ENCODE results near the gene SRI. TPM values are rescaled to one million over a fixed set of nuclear protein-coding genes. Genes with fewer than 3 reads are reported as not detected.
"Not testable (repeated sequence)": the region's sequence is repeated elsewhere in the genome, so short reads cannot be mapped to it uniquely, and the experiment has no call there.

The SRI gene
- total RNA-seq, 1 donor from 2014 or later, result 158 TPM

- no peak for DNase-seq (ENCODE audit: low spot score)
These were observed 43.6 kb downstream of the SRI start for GRCh38 chr7:88176190-88176589.

- no peak for DNase-seq (ENCODE audit: low spot score)
These were observed 47.0 kb downstream of the SRI start for GRCh38 chr7:88172842-88173241.

GRCh38 chr7:88169717-88170320 lies 50.0 kb downstream of the SRI start:
- no peak for DNase-seq (ENCODE audit: low spot score)

- no peak for DNase-seq (ENCODE audit: low spot score)
These were observed 52.1 kb downstream of the SRI start for GRCh38 chr7:88167721-88168120.

GRCh38 chr7:88167223-88167622 lies 52.6 kb downstream of the SRI start:
- DNase-seq (ENCODE audit: low spot score), result no peak

- no peak for DNase-seq (ENCODE audit: low spot score)
These were observed 54.1 kb downstream of the SRI start for GRCh38 chr7:88165697-88166096.

- not testable (repeated sequence) for DNase-seq (ENCODE audit: low spot score)
These were observed 60.1 kb downstream of the SRI start for GRCh38 chr7:88159741-88160140.

GRCh38 chr7:88156356-88156755 lies 63.5 kb downstream of the SRI start:
- no peak for DNase-seq (ENCODE audit: low spot score)

- no peak for DNase-seq (ENCODE audit: low spot score)
These were observed 64.1 kb downstream of the SRI start for GRCh38 chr7:88155756-88156155.

Other genes with a start within 250 kb of the SRI start
- gene STEAP4, start 86.9 kb upstream of the SRI start, total RNA-seq, result 105 TPM

Data from ureter (tissue), 1 donor.